ENCODE measurements around the gene ACACB.

- TF ChIP-seq CTCF (IDR thresholded peaks at IDR 0.05) (no peak), POLR2A (IDR thresholded peaks at IDR 0.05; ENCODE audit: low read length) (no peak), HMGXB4 (CRISPR knock-in tag; IDR thresholded peaks at IDR 0.05; ENCODE audit: borderline replicate concordance) (no peak), RFX5 (IDR thresholded peaks at IDR 0.05) (no peak)
Observed at GRCh38 chr12:109301643-109302168, 185.3 kb downstream of the ACACB start.
